Keratinocyte (primary cell): ENCODE data around the gene AGAP1.

Experiments
- CTCF ChIP-seq, 3 experiments: IDR thresholded peaks in 1 of 3; conservative IDR thresholded peaks in 1 of 3; optimal IDR thresholded peaks in 1 of 3; 2 replicates in 2 of 3; 3 replicates in 1 of 3; pipeline versions ENCODE3 to v1.5.1; 2011; ENCODE audit warnings: low read length in 3 of 3, mild to moderate bottlenecking in 3 of 3, moderate library complexity in 2 of 3, control low read depth in 1 of 3, inconsistent platforms in 1 of 3; ENCODE audit not compliant: insufficient read depth in 2 of 3; ENCODE audit errors: extremely low read depth in 1 of 3
- EZH2 ChIP-seq: IDR thresholded peaks from one replicate; pipeline ENCODE4 v1.6.1; 2012; ENCODE audit warnings: inconsistent platforms, mild to moderate bottlenecking, low read length, moderate library complexity

- TF ChIP-seq CTCF (optimal IDR thresholded peaks at IDR 0.05 in 1 of 3, IDR thresholded peaks at IDR 0.05 in 1 of 3, conservative IDR thresholded peaks at IDR 0.05 in 1 of 3; ENCODE audit: extremely low read depth in 1 of 3, insufficient read depth in 2 of 3, low read length in 3 of 3) (no peak), EZH2 (no peak)
Observed at GRCh38 chr2:236085647-236086046, 591.8 kb downstream of the AGAP1 start.
